ENCODE measurements around the gene MSI2. TPM values are rescaled to one million over a fixed set of nuclear protein-coding genes. Genes with fewer than 3 reads are reported as not detected.
A peak's percentile ranks its signal among the peaks of the same experiment; 100 is the strongest.

The MSI2 gene
- total RNA-seq, 1 donor = 23.2 TPM

- Histone ChIP-seq H3K4me2 (ENCODE audit: insufficient read depth, low read length) (no peak overlapping the region), H2AFZ (ENCODE audit: low read length) (no peak overlapping the region), H3K79me2 (ENCODE audit: insufficient read depth, low read length) (no peaks in the 10 kb centered on the region), H3K36me3 (ENCODE audit: insufficient read depth, low read length) (no peaks in the 10 kb centered on the region), H3K27ac (ENCODE audit: low read depth, low read length) (no peak overlapping the region), H3K9me3 (ENCODE audit: low read depth, low read length) (no peaks in the 10 kb centered on the region), H3K4me1 (ENCODE audit: insufficient read depth, low read length) (peaks cover 11% of the 10 kb centered on the region), H3K27me3 (ENCODE audit: insufficient read depth, low read length) (peaks cover 27% of the 10 kb centered on the region), H3K4me3 (ENCODE audit: insufficient read depth, low read length) (no peak overlapping the region), H4K20me1 (ENCODE audit: insufficient read depth, low read length) (peaks cover 8% of the 10 kb centered on the region)
- no peak for TF ChIP-seq CTCF (IDR thresholded peaks at IDR 0.05; ENCODE audit: extremely low read depth, low read depth, low read length)
- DNase-seq (ENCODE audit: insufficient read length, low spot score, missing footprints) = peak; percentile 78
Measured at GRCh38 chr17:57582881-57583756, 326.8 kb downstream of the MSI2 start.

GRCh38 chr17:57584050-57584551, 327.8 kb downstream of the MSI2 start:
- peaks cover 3% of the 10 kb centered on the region for H3K4me1 ChIP-seq (ENCODE audit: insufficient read depth, low read length)
- H3K4me2 ChIP-seq (ENCODE audit: insufficient read depth, low read length) = no peak overlapping the region
- H3K9me3 ChIP-seq (ENCODE audit: low read depth, low read length) = no peaks in the 10 kb centered on the region
- peaks cover 27% of the 10 kb centered on the region for H3K27me3 ChIP-seq (ENCODE audit: insufficient read depth, low read length)
- DNase-seq (ENCODE audit: insufficient read length, low spot score, missing footprints) = peak; percentile 3
- TF ChIP-seq CTCF (IDR thresholded peaks at IDR 0.05; ENCODE audit: extremely low read depth, low read depth, low read length) = no peak
- no peak overlapping the region for H2AFZ ChIP-seq (ENCODE audit: low read length)
- H3K27ac ChIP-seq (ENCODE audit: low read depth, low read length) = no peak overlapping the region
- H3K4me3 ChIP-seq (ENCODE audit: insufficient read depth, low read length) = no peak overlapping the region
- H3K79me2 ChIP-seq (ENCODE audit: insufficient read depth, low read length) = no peaks in the 10 kb centered on the region
- H3K36me3 ChIP-seq (ENCODE audit: insufficient read depth, low read length) = no peaks in the 10 kb centered on the region
- peaks cover 8% of the 10 kb centered on the region for H4K20me1 ChIP-seq (ENCODE audit: insufficient read depth, low read length)

- peak overlapping the region; percentile 18 for H3K4me2 ChIP-seq (ENCODE audit: insufficient read depth, low read length)
- peak; percentile 74 for DNase-seq (ENCODE audit: insufficient read length, low spot score, missing footprints)
- TF ChIP-seq CTCF (IDR thresholded peaks at IDR 0.05; ENCODE audit: extremely low read depth, low read depth, low read length) = no peak
- peaks cover 3% of the 10 kb centered on the region for H3K4me1 ChIP-seq (ENCODE audit: insufficient read depth, low read length)
- no peak overlapping the region for H2AFZ ChIP-seq (ENCODE audit: low read length)
- no peaks in the 10 kb centered on the region for H3K79me2 ChIP-seq (ENCODE audit: insufficient read depth, low read length)
- H3K27ac ChIP-seq (ENCODE audit: low read depth, low read length) = no peak overlapping the region
- peaks cover 8% of the 10 kb centered on the region for H4K20me1 ChIP-seq (ENCODE audit: insufficient read depth, low read length)
- no peak overlapping the region for H3K4me3 ChIP-seq (ENCODE audit: insufficient read depth, low read length)
- H3K36me3 ChIP-seq (ENCODE audit: insufficient read depth, low read length) = no peaks in the 10 kb centered on the region
- H3K9me3 ChIP-seq (ENCODE audit: low read depth, low read length) = no peaks in the 10 kb centered on the region
- peaks cover 27% of the 10 kb centered on the region for H3K27me3 ChIP-seq (ENCODE audit: insufficient read depth, low read length)
Measured at GRCh38 chr17:57585341-57586195, 329.2 kb downstream of the MSI2 start.
